Skeletal muscle tissue (tissue), 4 donors: ENCODE data around the gene RPS4Y1. TPM values are rescaled to one million over a fixed set of nuclear protein-coding genes. Genes with fewer than 3 reads are reported as not detected.
"Not testable (repeated sequence)": the region's sequence is repeated elsewhere in the genome, so short reads cannot be mapped to it uniquely, and the experiment has no call there.

ENCODE experiments used
- H3K27ac ChIP-seq: one replicate; pipeline ENCODE4 v1.7.0; 2013; ENCODE audit warnings: mild to moderate bottlenecking, low read depth, low read length, inconsistent platforms
- H3K27me3 ChIP-seq, 3 donors: one replicate each; pipeline ENCODE4 v1.7.0; 2013; ENCODE audit warnings: low read length in 3 of 3; ENCODE audit not compliant: control insufficient read depth in 3 of 3, insufficient read depth in 3 of 3
- H3K36me3 ChIP-seq, 3 donors: one replicate each; pipeline ENCODE4 v1.7.0; 2013; ENCODE audit warnings: low read length in 3 of 3; ENCODE audit not compliant: control insufficient read depth in 3 of 3, insufficient read depth in 3 of 3
- H3K4me1 ChIP-seq, 3 donors: one replicate each; pipeline ENCODE4 v1.7.0; 2013; ENCODE audit warnings: low read length in 3 of 3, mild to moderate bottlenecking in 3 of 3; ENCODE audit not compliant: control insufficient read depth in 3 of 3, insufficient read depth in 3 of 3
- H3K4me3 ChIP-seq, 3 donors: one replicate each; pipeline ENCODE4 v1.7.0; 2013; ENCODE audit warnings: low read length in 3 of 3
- H3K9ac ChIP-seq, 3 donors: one replicate each; pipeline ENCODE4 v1.7.0; 2013; ENCODE audit warnings: low read length in 3 of 3, mild to moderate bottlenecking in 3 of 3, moderate library complexity in 2 of 3, low read depth in 1 of 3
- H3K9me3 ChIP-seq, 3 donors: one replicate each; pipeline ENCODE4 v1.7.0; 2013; ENCODE audit warnings: low read length in 3 of 3; ENCODE audit not compliant: control insufficient read depth in 3 of 3
- total RNA-seq: library from RNA; depleted of rRNA; stranded (reverse); fragments of >200 nt; gene quantifications from one replicate; pipeline ENCODE4 v1.2.3, GENCODE V29; 2014
- donor health status: Osteomylitis.

The RPS4Y1 gene
- 617 TPM for total RNA-seq

DNA sequence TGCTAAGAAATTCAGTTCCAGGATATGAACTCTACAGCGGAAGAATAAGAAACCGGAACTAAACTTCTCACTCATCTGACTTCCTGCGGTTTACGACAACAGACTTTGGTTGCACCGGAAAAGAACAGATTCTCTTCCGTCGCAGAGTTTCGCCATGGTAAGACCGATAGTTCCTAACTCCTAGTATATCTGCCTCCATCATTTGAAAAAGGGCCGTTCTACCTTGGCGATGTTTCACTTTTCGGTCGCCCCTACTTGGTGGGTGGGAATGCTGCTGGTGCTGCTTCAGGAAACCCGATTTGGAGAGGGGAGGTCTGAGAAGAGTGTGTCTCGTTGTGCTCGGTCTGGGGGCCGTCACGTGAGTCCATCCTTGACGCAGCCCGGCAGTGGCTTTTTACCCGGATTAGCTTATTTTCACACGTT is at the start of gene RPS4Y1:
Gene RPS4Y1, plus strand, starts transcription at position 132 of the 423 bp plus-strand sequence. Its CDS starts 23 bp downstream, at position 155.
- Histone ChIP-seq H3K9ac (peak within 1 kb of the TSS in 2 of 3 donors; percentile 78 to 79), H3K27ac (no peak within 1 kb of the TSS), H3K4me1 (no peaks in the 10 kb centered on the region), H3K9me3 (no peaks in the 10 kb centered on the region), H3K27me3 (no peaks in the 10 kb centered on the region), H3K36me3 (peaks cover 0 to 18% (median 14%) of the 10 kb centered on the region in 3 donors), H3K4me3 (peak within 1 kb of the TSS in 2 of 3 donors; percentile 82 to 93)

DNA sequence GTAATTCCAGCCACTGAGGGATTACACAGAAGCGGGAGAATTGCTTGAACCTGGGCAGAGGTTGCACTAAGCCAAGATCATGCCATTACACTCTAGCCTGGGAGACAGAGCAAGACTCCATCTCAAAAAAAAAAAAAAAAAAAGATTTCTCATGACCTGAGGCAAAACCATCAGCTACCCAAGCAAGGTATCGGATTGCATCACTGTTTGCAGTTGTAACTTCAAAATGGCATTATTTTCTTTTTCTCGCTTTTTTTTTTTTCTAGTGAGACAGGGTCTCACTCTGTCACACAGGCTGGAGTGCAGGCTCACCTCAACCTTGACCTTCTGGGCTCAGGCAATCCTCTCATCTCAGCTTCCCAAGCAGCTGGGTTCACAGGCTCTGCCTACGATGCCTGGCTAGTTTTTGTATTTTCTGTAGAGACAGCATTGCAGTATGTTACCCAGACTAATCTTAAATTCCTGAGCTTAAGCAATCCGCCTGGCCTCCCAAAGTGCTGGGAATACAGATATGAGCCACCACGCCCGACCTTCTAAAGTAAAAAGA is 44.4 kb upstream of the RPS4Y1 start:
- Histone ChIP-seq H3K36me3 (no peaks in the 10 kb centered on the region), H3K4me1 (no peaks in the 10 kb centered on the region), H3K4me3 (no peak overlapping the region), H3K27me3 (no peaks in the 10 kb centered on the region), H3K9ac (no peak overlapping the region), H3K27ac (no peak overlapping the region), H3K9me3 (no peaks in the 10 kb centered on the region)

DNA sequence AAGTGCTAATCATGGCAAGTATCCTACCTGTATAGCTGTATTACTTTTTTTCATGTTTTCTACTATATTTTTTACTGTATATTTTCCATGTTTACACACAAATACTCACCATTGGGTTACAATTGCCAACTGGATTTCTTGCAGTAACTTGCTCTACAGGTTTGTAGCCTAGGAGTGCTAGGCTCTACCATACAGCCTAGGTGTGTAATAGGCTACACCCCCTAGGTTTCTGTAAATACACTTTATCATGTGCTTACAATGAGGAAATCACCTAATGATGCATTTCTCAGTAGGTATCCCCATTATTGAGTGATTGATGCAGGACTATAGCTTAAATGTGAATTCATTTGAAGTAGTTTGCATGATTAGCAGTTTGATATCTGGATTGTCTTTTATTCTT is 43.4 kb upstream of the RPS4Y1 start:
- Histone ChIP-seq H3K4me3 (no peak overlapping the region), H3K9ac (no peak overlapping the region), H3K4me1 (no peaks in the 10 kb centered on the region), H3K27ac (no peak overlapping the region), H3K9me3 (no peaks in the 10 kb centered on the region), H3K36me3 (no peaks in the 10 kb centered on the region), H3K27me3 (no peaks in the 10 kb centered on the region)

DNA sequence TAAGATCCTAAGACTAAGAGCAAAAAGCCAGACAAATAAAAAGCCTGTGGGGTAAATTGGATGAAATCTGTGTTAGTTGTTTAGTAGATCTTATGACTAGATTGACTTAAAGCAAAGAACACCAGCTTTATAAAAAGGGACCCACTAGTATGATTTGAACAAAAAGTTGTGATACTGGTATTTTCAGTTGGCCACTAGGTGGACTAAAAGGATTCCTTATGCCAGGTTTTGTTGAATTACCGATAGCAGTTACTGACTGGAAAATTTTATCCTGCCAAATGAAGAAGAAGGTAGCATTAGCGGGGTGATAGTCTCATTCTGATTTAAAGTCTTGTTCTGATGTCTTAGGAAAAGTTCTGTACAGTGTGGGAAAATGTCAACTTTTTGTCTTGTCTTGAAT is 41.2 kb upstream of the RPS4Y1 start:
- Histone ChIP-seq H3K9ac (no peak overlapping the region), H3K36me3 (no peaks in the 10 kb centered on the region), H3K4me1 (no peaks in the 10 kb centered on the region), H3K9me3 (no peaks in the 10 kb centered on the region), H3K27ac (no peak overlapping the region), H3K27me3 (no peaks in the 10 kb centered on the region), H3K4me3 (no peak overlapping the region)

DNA sequence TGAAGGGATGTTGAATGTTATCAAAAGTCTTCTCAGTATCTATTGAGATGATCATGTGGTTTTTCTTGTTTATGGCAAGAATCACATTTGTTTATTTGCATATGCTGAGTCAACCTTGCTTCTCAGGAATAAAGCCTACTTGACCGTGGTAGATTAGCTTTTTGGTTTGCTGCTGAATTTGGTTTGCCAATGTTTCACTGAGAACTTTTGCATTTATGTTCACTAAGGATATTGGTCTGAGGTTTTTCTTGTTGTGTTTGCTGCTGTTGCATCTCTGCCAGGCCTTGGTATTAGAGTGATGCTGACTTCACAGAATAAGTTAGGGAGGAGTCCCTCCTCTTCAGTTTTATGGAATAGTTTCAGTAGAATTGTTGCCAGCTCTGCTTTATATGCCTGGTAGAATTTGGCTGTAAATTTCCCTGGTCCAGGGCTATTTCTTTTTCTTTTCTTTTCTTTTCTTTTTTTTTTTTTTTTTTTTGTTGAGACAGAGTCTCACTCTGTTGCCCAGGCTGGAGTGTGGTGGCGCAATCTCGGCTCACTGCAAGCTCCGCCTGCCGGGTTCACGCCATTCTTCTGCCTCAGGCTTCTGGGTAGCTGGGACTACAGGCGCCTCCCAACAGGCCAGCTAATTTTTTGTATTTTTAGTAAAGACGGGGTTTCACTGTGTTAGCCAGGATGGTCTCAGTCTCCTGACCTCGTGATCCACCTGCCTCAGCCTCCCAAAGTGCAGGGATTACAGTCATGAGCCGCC is 24.1 kb upstream of the RPS4Y1 start:
- H3K36me3 ChIP-seq, H3K27me3 ChIP-seq, H3K9ac ChIP-seq, H3K4me3 ChIP-seq, H3K4me1 ChIP-seq, H3K9me3 ChIP-seq, H3K27ac ChIP-seq: not testable (repeated sequence)

DNA sequence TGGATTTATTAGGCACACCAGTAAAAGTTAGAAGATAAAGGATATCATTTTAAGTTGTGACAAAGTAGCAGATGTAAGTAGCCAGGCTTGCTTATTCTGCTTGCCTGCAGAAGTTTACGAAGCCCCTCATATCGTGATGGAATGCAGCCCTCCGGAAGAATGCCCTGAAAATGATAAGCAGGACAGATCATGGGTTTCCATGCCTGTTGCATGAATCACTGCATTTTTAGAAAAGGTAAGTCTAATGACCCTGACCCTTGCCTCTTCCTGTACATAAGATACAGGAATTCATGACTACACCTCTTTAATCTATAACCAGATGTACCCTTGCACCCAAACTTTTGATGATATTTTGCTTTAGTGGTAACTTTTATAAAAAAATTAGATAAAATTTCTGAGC is 16.9 kb upstream of the RPS4Y1 start:
- H3K36me3 ChIP-seq, result no peaks in the 10 kb centered on the region
- H3K9ac ChIP-seq, result no peak overlapping the region
- H3K4me1 ChIP-seq, result no peaks in the 10 kb centered on the region

DNA sequence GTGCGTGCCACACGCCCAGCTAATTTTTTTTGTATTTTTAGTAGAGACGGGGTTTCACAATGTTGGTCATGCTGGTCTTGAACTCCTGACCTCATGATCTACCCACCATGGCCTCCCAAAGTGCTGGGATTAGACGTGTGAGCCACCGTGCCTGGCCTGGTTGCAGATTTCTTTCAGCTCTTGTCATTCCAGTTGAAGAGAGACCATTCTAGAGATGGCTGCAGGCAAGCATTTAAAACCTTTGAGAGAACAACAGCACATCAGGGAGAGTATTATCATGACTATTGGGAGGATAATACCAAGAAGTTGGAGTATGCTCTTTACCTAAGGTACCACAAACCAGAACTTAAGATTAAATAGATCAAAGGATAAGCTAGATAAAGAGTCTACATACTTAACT is 12.9 kb upstream of the RPS4Y1 start:
- Histone ChIP-seq H3K27ac (no peak overlapping the region), H3K4me1 (no peaks in the 10 kb centered on the region), H3K36me3 (no peaks in the 10 kb centered on the region), H3K9me3 (no peaks in the 10 kb centered on the region), H3K4me3 (no peak overlapping the region), H3K27me3 (no peaks in the 10 kb centered on the region), H3K9ac (no peak overlapping the region)

More for the DNA sequence above, 16.9 kb upstream of the RPS4Y1 start:
- H3K9me3 ChIP-seq, result no peaks in the 10 kb centered on the region
- H3K27ac ChIP-seq, result no peak overlapping the region
- H3K27me3 ChIP-seq, result no peaks in the 10 kb centered on the region
- no peak overlapping the region for H3K4me3 ChIP-seq

DNA sequence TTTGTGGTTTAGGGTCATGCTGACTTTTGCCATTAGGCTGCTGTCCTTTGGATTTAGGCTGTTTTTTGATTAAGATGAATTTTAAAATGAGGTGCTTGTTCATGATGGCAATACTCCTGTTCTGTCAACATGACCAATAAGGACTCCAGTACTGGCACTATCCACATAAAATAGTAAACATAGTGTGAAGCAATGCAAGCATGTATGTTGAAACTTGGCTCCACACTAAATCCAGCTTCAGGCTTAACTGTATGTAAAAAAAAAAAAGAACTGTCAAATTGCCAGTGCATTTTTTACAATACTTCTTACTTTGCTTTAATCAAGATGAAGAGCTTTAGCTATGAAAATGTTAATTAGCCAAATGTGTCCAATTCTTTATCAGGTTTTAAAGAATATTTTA is 6.2 kb upstream of the RPS4Y1 start:
- Histone ChIP-seq H3K4me1 (no peaks in the 10 kb centered on the region), H3K9me3 (no peaks in the 10 kb centered on the region), H3K27ac (no peak overlapping the region), H3K36me3 (no peaks in the 10 kb centered on the region), H3K9ac (no peak overlapping the region), H3K27me3 (no peaks in the 10 kb centered on the region), H3K4me3 (no peak overlapping the region)

DNA sequence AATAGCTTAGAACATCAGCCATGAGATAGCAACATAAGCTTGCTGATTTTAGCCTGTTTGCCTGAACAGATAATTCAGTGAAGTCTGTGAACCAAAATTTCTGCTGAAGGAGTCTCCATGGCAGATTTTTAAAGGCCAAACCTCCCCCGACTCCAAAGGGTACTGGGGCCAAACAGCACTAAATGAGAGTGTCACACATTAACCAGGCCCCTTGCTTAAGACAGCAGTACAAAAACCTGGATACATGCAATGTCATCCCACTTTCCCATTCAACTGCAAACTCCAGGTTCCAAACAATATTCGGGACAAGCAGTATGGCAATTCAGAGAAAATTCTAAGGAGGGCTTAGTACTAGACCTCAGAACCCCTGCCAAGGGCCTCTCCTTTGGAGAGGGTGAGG is 4.3 kb upstream of the RPS4Y1 start:
- Histone ChIP-seq H3K27me3 (no peaks in the 10 kb centered on the region), H3K9me3 (no peaks in the 10 kb centered on the region), H3K27ac (no peak overlapping the region), H3K36me3 (no peaks in the 10 kb centered on the region), H3K4me3 (no peak overlapping the region), H3K4me1 (no peaks in the 10 kb centered on the region), H3K9ac (no peak overlapping the region)

DNA sequence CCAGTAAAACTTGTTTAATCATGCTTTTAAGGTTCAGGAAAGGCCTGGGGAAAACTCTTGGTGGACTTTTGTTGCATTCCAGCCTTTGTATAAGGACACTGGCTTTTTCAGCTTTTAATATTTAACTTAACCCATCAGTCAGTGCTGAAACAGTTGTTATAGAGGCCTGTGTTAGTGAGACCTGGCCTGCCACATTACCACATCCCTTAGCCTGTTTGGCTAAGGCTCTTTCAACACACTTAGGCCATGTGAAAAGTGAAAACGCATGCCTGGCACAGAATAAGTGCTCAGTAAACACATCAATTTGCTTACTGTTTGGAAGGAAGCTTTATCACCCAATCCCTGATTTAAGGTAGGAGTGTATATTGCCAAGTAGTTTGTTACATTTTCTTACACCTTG is 3.5 kb upstream of the RPS4Y1 start:
- no peak overlapping the region for H3K4me3 ChIP-seq
- H3K4me1 ChIP-seq, result no peaks in the 10 kb centered on the region
- H3K9me3 ChIP-seq, result no peaks in the 10 kb centered on the region
- no peaks in the 10 kb centered on the region for H3K36me3 ChIP-seq
- no peaks in the 10 kb centered on the region for H3K27me3 ChIP-seq
- H3K27ac ChIP-seq, result no peak overlapping the region
- H3K9ac ChIP-seq, result no peak overlapping the region
